ENCODE data around the gene DNAJB14. TPM values are rescaled to one million over a fixed set of nuclear protein-coding genes. Genes with fewer than 3 reads are reported as not detected.

The DNAJB14 gene
- 44.7 and 48.8 TPM in 2 replicates for total RNA-seq

GRCh38 chr4:99946356-99947189 lies at the start of gene DNAJB14:
DNAJB14 (minus strand) TSS chr4:99946618; CDS start chr4:99946571, 47 bp downstream.
- CTCF ChIA-PET, result interaction anchor here (0.6 to 3.5 kb wide), 4 partner anchors 92 to 1653 kb away, joined by 3 to 31 read pairs (median 4); no protein-coding TSS in a partner anchor
- peak; percentile 79 for DNase-seq
- peak; percentile 53 for ATAC-seq (ENCODE audit: low read depth)
- POLR2A ChIA-PET, result interaction anchor here (0.8 to 3.7 kb wide), 11 partner anchors 19 to 1803 kb away, joined by 3 to 57 read pairs (median 7); partner anchors contain the start of genes ADH5, DAPP1, LAMTOR3 and STPG2
- no peaks in the 10 kb centered on the region for H3K27me3 Mint-ChIP-seq
- H3K4me1 Mint-ChIP-seq, result peaks cover 50% of the 10 kb centered on the region
- peaks cover 32% of the 10 kb centered on the region for H3K36me3 Mint-ChIP-seq (ENCODE audit: low read depth)
- H3K9me3 Mint-ChIP-seq, result peaks cover 4% of the 10 kb centered on the region
- no peak for TF ChIP-seq CTCF (IDR thresholded peaks at IDR 0.05)
- peak within 1 kb of the TSS; percentile 98 for H3K4me3 Mint-ChIP-seq
- H3K27ac Mint-ChIP-seq, result peak within 1 kb of the TSS; percentile 96
- intact Hi-C loops (cut with micrococcal nuclease), result loop anchor here (5.0 kb wide), 4 partner anchors 146 to 1804 kb away; partner anchors contain the start of gene STPG2

- DNase-seq, result no peak
These were observed 45.3 kb upstream of the DNAJB14 start for GRCh38 chr4:99991741-99992140.

GRCh38 chr4:99987681-99988080 lies 41.3 kb upstream of the DNAJB14 start:
- Mint-ChIP-seq H3K4me1 (no peaks in the 10 kb centered on the region), H3K9me3 (peaks cover 2% of the 10 kb centered on the region), H3K27me3 (peaks cover 7% of the 10 kb centered on the region), H3K4me3 (no peak overlapping the region), H3K27ac (no peak overlapping the region), H3K36me3 (ENCODE audit: low read depth) (no peaks in the 10 kb centered on the region)
- intact Hi-C loops (cut with micrococcal nuclease), result no loop called here
- CTCF ChIA-PET, result no interaction called here
- POLR2A ChIA-PET, result no interaction called here
- no peak for ATAC-seq (ENCODE audit: low read depth)
- no peak for TF ChIP-seq CTCF (IDR thresholded peaks at IDR 0.05)
- DNase-seq, result no peak

More at GRCh38 chr4:99991741-99992140, 45.3 kb upstream of the DNAJB14 start:
- ChIA-PET CTCF (no interaction called here), POLR2A (no interaction called here)
- no peak overlapping the region for H3K27ac Mint-ChIP-seq
- TF ChIP-seq CTCF (IDR thresholded peaks at IDR 0.05), result no peak
- H3K27me3 Mint-ChIP-seq, result no peaks in the 10 kb centered on the region
- H3K9me3 Mint-ChIP-seq, result no peaks in the 10 kb centered on the region
- intact Hi-C loops (cut with micrococcal nuclease), result no loop called here
- no peaks in the 10 kb centered on the region for H3K4me1 Mint-ChIP-seq
- no peak for ATAC-seq (ENCODE audit: low read depth)
- H3K36me3 Mint-ChIP-seq (ENCODE audit: low read depth), result no peaks in the 10 kb centered on the region
- no peak overlapping the region for H3K4me3 Mint-ChIP-seq

- H3K4me3 Mint-ChIP-seq, result no peak overlapping the region
- ATAC-seq (ENCODE audit: low read depth) (no peak), DNase-seq (no peak)
- peaks cover 9% of the 10 kb centered on the region for H3K27me3 Mint-ChIP-seq
- no peaks in the 10 kb centered on the region for H3K4me1 Mint-ChIP-seq
- no peak overlapping the region for H3K27ac Mint-ChIP-seq
- ChIA-PET POLR2A (no interaction called here), CTCF (no interaction called here)
- intact Hi-C loops (cut with micrococcal nuclease), result no loop called here
- peaks cover 2% of the 10 kb centered on the region for H3K9me3 Mint-ChIP-seq
- no peaks in the 10 kb centered on the region for H3K36me3 Mint-ChIP-seq (ENCODE audit: low read depth)
- TF ChIP-seq CTCF (IDR thresholded peaks at IDR 0.05), result no peak
These were observed 40.4 kb upstream of the DNAJB14 start for GRCh38 chr4:99986792-99987191.

GRCh38 chr4:99983289-99983943 lies 37.0 kb upstream of the DNAJB14 start:
- Mint-ChIP-seq H3K9me3 (peaks cover 2% of the 10 kb centered on the region), H3K4me1 (no peaks in the 10 kb centered on the region), H3K4me3 (no peak overlapping the region), H3K27me3 (peaks cover 11% of the 10 kb centered on the region), H3K27ac (no peak overlapping the region), H3K36me3 (ENCODE audit: low read depth) (no peaks in the 10 kb centered on the region)
- ATAC-seq (ENCODE audit: low read depth) (no peak), DNase-seq (no peak)
- intact Hi-C loops (cut with micrococcal nuclease), result no loop called here
- POLR2A ChIA-PET, result no interaction called here
- TF ChIP-seq CTCF (IDR thresholded peaks at IDR 0.05), result no peak
- CTCF ChIA-PET, result no interaction called here
